ENCODE data around the gene LNP1. TPM values are rescaled to one million over a fixed set of nuclear protein-coding genes. Genes with fewer than 3 reads are reported as not detected.

The LNP1 gene
- total RNA-seq, 1 donor from 2014 or later: 1.6 TPM

DNA sequence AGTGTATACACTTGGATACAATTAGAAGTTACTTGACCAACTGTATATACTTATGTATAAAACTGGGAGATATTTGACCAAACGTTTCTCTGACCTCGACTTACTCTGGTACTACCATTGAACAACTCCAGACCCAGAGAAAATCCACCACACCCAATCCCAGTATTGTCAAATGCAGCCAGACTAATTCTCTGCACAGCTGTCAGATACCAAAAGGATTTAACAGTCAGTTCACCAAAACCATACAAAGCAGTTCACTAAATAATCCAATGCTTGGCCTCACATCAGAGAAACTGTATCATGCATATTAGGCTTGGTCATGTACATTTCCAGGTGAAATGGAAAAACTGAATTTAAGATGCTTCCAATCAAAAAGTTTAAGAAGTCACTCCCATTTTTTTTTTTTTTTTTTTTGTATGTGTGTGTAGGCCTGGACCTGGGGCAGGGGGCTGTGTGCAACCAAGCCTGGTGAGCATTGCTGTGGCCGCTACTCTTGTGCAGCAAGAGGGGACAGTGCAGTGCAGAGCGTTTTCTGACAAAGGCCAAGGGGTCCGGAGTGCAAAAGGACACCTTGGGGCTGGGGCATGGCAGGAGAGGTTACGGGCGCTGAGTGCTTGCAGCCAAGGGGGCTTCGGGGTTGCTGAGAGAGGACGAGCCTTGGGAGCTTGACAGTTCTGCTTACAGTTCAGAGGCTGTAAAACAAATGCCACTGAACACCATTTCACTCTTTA lies 1.8 kb upstream of the LNP1 start:
- TF ChIP-seq CTCF (conservative IDR thresholded peaks at IDR 0.05; ENCODE audit: low read depth, low read length): no peak
- peak overlapping the region; percentile 78 for H3K4me3 ChIP-seq (ENCODE audit: low read depth, low read length)
- no peak for DNase-seq (ENCODE audit: low read depth)

GRCh38 chr3:100400419-100400779 lies 940 bp upstream of the LNP1 start:
- no peak for DNase-seq (ENCODE audit: low read depth)
- no peak for TF ChIP-seq CTCF (conservative IDR thresholded peaks at IDR 0.05; ENCODE audit: low read depth, low read length)
- H3K4me3 ChIP-seq (ENCODE audit: low read depth, low read length): peak overlapping the region; percentile 78

DNA sequence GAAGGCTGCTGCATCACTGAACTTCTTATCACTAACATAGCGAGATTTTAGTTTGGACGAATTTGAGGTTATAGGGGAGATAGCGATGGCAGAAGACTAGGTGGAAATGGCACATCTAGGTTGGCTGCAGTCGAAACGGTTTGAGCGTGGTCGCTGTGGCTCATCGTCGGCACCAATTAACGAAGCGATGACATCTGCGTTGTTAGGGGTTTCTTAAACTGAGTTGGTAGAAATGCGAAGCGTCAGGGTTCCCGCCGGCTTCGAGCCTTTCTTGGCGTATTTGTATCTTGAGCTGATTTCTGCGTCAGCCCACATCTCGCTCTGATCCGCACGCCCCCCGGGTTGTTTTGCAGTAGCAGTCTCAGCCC lies 319 bp downstream of the LNP1 start:
- no peak for DNase-seq (ENCODE audit: low read depth)
- peak overlapping the region; percentile 78 for H3K4me3 ChIP-seq (ENCODE audit: low read depth, low read length)
- no peak for TF ChIP-seq CTCF (conservative IDR thresholded peaks at IDR 0.05; ENCODE audit: low read depth, low read length)

- no peak for TF ChIP-seq CTCF (conservative IDR thresholded peaks at IDR 0.05; ENCODE audit: low read depth, low read length)
- DNase-seq (ENCODE audit: low read depth): no peak
- peak overlapping the region; percentile 78 for H3K4me3 ChIP-seq (ENCODE audit: low read depth, low read length)
These were observed 917 bp downstream of the LNP1 start for GRCh38 chr3:100402256-100402655.

- peak overlapping the region; percentile 78 for H3K4me3 ChIP-seq (ENCODE audit: low read depth, low read length)
- TF ChIP-seq CTCF (conservative IDR thresholded peaks at IDR 0.05; ENCODE audit: low read depth, low read length): no peak
- DNase-seq (ENCODE audit: low read depth): no peak
These were observed 1.6 kb downstream of the LNP1 start for GRCh38 chr3:100402891-100403290.

- DNase-seq (ENCODE audit: low read depth): no peak
- TF ChIP-seq CTCF (conservative IDR thresholded peaks at IDR 0.05; ENCODE audit: low read depth, low read length): peak; percentile 19
- H3K4me3 ChIP-seq (ENCODE audit: low read depth, low read length): peak overlapping the region; percentile 78
These were observed 2.3 kb downstream of the LNP1 start for GRCh38 chr3:100403362-100404249.
